ENCODE results near the gene CEP72. TPM values are rescaled to one million over a fixed set of nuclear protein-coding genes. Genes with fewer than 3 reads are reported as not detected.

Gene CEP72
- polyA plus RNA-seq, 4 donors = 4.4 to 10.8 (median 9.0) TPM

DNA sequence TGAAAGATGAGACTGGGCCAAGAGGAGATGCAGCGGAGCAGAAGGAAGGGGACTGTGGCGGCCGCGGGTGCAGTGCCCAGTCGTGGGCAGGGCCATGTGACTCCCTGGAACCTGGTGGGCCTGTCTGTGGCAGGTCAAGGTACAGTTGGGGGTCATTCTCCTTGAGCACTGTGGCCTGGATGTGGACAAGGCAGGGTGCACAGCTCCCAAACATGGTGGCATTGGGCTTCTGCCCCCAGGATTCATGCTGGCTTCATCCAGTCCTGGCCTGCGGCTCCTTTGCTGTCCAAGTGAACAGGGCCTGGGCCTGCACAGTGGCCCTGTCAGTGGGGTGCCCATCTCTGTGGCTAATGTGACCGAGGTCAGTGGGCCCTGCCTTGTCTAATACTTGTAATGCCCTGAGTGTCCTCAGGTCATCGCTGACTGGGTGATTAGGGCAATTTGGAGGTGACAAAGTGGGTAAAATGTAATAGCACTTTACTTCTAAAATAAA is 39.9 kb downstream of the CEP72 start:
- DNase-seq (ENCODE audit: low read depth in 4 of 4, low spot score in 3 of 4) = no peak

DNA sequence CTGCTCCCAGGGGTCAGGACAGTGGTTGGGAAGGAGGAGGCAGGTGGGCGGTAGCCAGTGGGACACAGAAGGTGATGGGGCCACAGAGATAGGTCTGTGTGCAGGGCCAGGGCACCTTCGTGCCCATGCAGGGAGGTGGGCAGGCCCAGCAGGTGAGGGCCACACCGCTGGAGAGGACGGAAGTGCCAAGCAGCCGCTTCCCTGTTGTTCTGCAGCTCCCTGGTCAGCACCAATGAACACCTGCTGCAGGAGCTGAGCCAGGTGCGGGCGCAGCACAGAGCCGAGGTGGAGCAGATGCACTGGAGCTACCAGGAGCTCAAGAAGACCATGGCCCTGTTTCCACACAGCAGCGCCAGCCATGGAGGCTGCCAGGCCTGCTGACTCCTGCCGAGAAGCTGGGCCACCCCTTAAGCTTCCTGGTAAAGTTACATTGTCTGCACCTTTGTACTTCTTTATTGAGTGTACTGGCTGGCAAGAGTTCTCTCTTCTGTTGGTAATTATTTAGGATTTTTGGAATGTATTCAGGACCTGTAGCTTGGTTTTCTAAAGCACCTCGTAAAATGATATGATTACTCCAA is 40.7 kb downstream of the CEP72 start:
- DNase-seq (ENCODE audit: low read depth in 4 of 4, low spot score in 3 of 4) = no peak

- DNase-seq (ENCODE audit: low read depth in 4 of 4, low spot score in 3 of 4) = no peak
Measured at GRCh38 chr5:654071-654778, 42.1 kb downstream of the CEP72 start.

- no peak for DNase-seq (ENCODE audit: low read depth in 4 of 4, low spot score in 3 of 4)
Measured at GRCh38 chr5:655406-655805, 43.3 kb downstream of the CEP72 start.

DNA sequence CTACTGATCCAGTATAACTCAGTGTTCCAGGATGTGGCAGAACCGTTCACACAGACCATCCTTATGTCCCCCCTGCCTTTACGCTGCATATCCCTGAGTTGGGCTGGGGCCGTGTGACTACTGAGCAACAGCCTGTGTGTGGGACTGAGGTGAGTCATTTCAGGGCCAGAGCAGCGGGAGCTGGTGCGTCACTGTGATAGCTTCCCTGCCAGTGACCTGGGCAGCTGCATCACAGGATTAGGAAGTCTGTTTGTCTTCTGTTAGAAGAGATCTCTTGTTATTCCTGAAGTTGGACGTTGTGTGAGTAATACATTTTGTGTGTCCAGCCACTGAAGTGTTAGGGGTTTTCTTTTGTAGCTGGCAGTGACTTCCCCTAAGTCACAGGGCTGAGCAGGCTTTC is 45.4 kb downstream of the CEP72 start:
- DNase-seq (ENCODE audit: low read depth in 4 of 4, low spot score in 3 of 4) = no peak

- DNase-seq (ENCODE audit: low read depth in 4 of 4, low spot score in 3 of 4) = no peak
Measured at GRCh38 chr5:658103-658502, 46.0 kb downstream of the CEP72 start.

DNA sequence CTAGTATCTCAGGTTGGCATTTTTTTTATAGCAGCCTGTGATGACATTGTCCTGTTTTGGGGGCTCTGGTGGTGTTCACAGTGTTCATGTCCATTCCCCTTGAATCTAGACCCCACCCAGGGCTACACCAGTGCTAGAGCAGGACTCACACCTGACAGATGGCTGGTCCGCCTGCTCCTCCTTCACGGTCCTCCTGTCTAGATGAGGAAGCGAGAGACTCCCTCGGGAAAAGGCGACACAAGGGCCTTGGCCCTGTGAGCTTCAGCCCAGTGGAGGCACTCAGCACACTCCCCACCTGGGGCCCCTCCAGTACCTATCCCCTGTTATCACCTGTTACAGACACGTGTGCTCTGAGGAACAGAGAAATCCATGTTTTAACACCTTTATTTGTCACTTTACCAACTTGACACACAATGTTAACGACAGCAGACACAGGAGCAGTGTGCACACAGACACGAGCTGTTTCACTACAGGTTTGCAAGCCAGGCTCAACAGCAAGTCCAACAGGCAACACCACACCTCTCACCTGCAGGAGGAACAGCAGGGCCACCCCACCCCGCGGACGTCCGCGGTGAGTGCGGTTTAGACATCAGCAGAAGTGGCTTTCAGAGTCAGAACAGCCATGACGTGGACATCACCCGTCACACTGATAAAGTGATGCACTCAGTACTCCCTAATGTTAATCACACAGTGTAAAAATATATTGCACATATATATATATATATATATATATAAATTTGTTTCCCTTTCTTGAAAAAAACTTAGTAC is 47.5 kb downstream of the CEP72 start:
- DNase-seq (ENCODE audit: low read depth in 4 of 4, low spot score in 3 of 4) = no peak

DNA sequence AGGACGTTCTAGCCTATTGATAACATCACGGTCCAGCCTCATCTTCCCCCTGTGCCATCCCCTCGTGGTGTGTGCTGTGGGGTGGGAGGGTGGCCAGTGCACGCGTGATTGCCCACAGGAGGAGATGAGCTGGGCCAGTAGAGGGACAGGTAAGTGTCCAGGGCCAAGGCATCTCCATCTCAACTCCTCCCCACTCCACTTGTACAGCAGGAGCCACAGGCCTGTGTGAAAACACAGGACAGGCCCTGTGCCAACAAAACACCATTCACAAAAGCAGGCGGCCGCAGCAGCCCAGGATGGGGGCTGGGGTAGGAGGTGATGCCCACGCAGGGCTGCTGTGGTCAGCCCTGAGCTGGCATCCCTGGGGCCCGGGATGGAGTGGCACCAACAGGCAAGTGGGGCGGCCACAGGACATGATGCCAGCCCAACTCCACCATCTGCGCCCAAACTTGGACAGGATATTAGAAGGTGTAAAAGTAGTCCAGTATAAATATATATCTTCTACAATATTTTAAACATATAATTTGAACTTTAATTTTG is 48.4 kb downstream of the CEP72 start:
- DNase-seq (ENCODE audit: low read depth in 4 of 4, low spot score in 3 of 4) = no peak

- no peak for DNase-seq (ENCODE audit: low read depth in 4 of 4, low spot score in 3 of 4)
Measured at GRCh38 chr5:661891-662750, 50.0 kb downstream of the CEP72 start.

- no peak for DNase-seq (ENCODE audit: low read depth in 4 of 4, low spot score in 3 of 4)
Measured at GRCh38 chr5:662751-663435, 50.8 kb downstream of the CEP72 start.

GRCh38 chr5:663436-664342 is 51.5 kb downstream of the CEP72 start:
- no peak for DNase-seq (ENCODE audit: low read depth in 4 of 4, low spot score in 3 of 4)

DNA sequence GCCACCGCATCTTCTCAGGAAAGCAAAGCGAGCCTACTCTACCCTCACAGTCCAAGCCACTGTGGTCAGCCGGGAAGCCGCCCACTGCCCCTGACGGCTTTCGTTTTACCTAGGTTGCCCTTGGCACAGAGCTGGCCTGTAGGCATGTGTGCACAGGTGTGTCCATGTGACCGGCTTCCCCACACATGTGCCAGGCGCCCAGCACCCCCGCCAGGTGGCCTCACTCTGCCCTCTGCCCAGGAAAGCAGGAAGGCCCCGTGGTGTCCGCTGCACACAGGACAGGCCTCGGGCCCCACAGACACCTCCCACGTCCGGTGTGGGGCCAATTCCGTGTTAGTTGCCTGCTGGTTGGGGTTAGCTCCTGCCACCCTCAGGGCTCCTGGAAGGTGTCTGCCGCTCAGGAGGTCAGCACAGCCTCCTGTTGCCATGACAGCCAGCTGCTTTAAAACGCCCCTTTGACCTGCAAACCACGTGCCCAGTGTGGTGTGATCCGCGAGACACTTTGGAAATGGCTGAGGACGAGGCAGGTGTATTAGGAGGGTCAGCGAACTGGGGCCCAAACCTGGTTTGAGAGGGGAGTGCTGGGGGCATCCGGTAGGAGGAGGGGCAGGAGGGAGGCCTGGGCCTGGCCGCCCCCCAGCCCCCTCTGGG is 52.3 kb downstream of the CEP72 start:
- no peak for DNase-seq (ENCODE audit: low read depth in 4 of 4, low spot score in 3 of 4)

- no peak for DNase-seq (ENCODE audit: low read depth in 4 of 4, low spot score in 3 of 4)
Measured at GRCh38 chr5:664994-665360, 52.8 kb downstream of the CEP72 start.

DNA sequence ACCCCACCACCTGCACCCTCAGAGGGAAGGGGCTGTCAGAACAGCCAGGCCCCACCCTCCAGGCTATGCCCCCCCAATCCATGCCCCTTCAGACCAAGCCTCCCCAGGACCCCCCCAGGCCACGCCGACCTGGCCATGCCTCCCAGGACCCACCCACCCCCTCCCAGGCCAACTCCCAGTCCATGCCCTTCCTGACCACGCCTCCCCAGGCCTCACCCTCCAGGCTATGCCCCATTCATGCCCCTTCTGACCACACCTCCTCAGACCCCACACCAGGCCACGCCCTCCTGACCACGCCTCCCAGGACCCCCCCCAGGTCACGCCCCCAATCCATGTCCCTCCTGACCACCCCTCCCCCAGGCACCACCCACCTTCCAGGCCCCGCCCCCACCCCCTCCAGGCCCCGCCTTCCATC is 53.4 kb downstream of the CEP72 start:
- DNase-seq (ENCODE audit: low read depth in 4 of 4, low spot score in 3 of 4) = no peak

DNA sequence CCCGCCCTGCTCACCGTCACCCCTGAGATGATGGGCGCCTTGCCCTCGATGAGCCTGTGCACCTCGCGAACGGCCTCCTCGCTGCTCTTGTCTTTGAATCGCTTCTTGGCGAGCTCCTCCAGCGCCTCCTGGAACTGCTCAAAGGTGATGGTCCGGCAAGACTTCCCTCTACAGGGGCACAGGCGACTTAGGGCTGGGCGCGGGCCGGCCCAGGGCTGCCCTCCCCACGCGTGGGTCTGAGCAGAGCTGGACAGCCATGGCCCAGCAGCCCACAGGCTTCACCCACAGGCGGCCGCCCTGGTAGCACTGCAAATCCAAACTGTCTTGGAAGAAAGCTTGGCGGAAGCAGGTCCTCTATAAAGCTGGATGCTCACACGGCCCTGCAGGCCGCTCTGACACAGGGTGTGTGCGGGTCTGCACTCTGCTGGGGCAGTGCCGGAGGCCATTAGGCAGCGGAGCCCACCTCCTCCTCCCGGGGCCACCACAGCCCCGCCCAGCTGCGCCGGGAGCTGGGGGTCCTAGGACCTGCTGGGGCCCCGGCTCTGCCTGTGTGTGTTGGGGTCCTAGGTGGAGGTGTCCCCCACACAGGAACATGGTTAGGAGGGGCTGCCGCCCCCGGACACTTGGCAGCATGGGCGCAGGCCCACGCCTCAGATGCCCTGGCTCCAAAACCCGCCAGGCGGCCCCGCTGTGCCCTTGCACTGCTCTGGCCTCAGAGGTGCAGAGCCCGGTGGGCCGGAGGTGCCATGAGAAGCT is 54.0 kb downstream of the CEP72 start:
- DNase-seq (ENCODE audit: low read depth in 4 of 4, low spot score in 3 of 4) = no peak

DNA sequence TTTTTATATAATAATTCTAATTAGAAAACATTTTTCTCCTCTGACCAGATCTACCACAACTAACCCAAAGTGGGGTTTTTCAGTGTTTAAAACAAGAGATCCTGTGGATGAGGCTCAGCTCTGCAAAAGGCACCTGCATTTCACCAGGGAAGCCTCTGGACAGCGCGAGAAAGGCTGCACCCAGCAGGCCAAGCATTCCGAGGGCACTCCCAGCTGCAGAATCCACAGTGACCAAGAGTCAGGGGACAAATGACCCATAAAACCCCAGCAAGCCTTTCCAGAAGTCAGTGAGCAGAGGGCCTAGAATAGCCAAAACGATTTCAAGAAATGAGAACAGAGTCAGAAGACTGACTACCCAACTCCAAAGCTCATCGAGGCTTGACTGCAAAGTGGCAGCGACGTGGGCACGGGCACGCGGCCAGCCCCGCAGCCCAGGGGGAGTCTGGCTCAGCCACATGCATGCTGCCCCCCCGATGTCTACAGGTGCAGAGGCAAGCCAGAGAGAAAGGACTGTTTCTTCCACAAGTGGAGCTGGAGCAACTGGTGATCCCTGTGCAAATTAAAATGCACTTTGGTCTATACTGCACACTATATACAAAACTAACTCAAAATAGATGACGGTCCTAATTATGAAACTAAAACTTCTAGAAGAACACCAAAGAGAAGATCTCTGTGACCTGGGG is 54.8 kb downstream of the CEP72 start:
- no peak for DNase-seq (ENCODE audit: low read depth in 4 of 4, low spot score in 3 of 4)

Data from left renal pelvis (tissue), 4 donors.